C4-2B (cell line): Measurements from ENCODE around the gene KRT37.

ENCODE experiments used
- CTCF ChIP-seq: fragments of 450-650 bp; conservative IDR thresholded peaks from 2 replicates; pipeline ENCODE4 v1.5.1; 2017; ENCODE audit warnings: mild to moderate bottlenecking
- ZFX ChIP-seq: fragments of 450-650 bp; IDR thresholded peaks from 2 replicates; pipeline ENCODE4 v1.6.1; 2017

GRCh38 chr17:41444640-41445039 lies 20.3 kb upstream of the KRT37 start:
- TF ChIP-seq CTCF (no peak), ZFX (no peak)
